ENCODE results near the gene NPDC1. TPM values are rescaled to one million over a fixed set of nuclear protein-coding genes. Genes with fewer than 3 reads are reported as not detected.

Gene NPDC1
- total RNA-seq, 2 experiments from 2014 or later, result 36.0 to 42.6 TPM

DNA sequence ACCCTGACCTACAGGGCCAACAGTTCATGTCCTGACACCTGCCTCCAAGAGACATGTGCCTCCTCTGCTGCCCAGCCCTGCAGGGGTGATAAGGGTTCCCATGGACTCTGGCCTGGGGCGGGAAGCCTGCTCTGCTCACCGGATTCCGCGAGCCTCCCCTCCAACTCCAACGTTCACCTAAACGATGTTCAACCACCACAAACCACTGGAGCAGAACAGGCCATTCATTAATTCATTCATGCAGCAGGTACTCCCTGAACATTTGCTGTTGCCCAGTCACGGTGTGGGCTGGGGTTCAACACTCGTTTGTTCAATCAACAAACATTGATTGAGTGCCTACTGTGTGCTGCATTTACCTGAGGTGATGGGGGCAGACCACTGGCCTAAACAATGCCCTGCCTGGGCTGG lies 28.0 kb upstream of the NPDC1 start:
- ChIA-PET CTCF (interaction anchor here (1.0 to 3.1 kb wide), 2 partner anchors 10 to 45 kb away, joined by 3 to 9 read pairs; partner anchors contain the start of gene ABCA2), POLR2A (no interaction called here)
- peaks cover 4% of the 10 kb centered on the region for H3K4me1 Mint-ChIP-seq (ENCODE audit: low read depth)
- intact Hi-C loops (cut with micrococcal nuclease), result loop anchor here (5.0 kb wide), 1 partner anchor 527 kb away; the partner anchor contains the start of gene NOTCH1
- no peak overlapping the region for H3K4me3 Mint-ChIP-seq
- DNase-seq, result no peak
- H3K9me3 Mint-ChIP-seq, result no peaks in the 10 kb centered on the region
- no peaks in the 10 kb centered on the region for H3K27me3 Mint-ChIP-seq
- H3K36me3 Mint-ChIP-seq, result no peaks in the 10 kb centered on the region
- H3K27ac Mint-ChIP-seq, result no peak overlapping the region

DNA sequence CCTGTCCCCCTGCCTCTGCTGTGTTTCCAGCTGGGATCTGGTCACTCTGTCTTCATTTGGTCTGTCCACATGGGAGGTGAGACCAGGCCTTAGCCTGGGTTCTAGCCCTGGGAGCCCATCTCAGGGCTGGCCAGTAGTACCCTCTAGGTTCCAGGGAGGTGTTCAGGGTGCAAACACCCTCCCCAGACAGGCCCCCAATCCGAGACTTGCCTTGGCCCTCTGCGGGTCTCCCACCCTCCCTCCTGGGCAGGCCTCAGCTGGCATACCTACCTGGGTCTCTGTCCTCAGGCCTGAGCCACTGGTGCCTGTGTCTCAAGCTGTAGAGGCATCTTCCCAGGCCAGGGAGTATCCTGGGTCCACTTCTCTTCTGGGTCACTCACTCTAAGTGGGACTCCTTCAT lies 25.3 kb upstream of the NPDC1 start:
- no peaks in the 10 kb centered on the region for H3K9me3 Mint-ChIP-seq
- H3K27me3 Mint-ChIP-seq, result no peaks in the 10 kb centered on the region
- H3K4me1 Mint-ChIP-seq (ENCODE audit: low read depth), result peaks cover 8% of the 10 kb centered on the region
- ChIA-PET CTCF (interaction anchor here (1.1 to 10.6 kb wide), 5 partner anchors 14 to 165 kb away, joined by 4 to 208 read pairs (median 61); partner anchors contain the start of genes ABCA2, FUT7, MAN1B1 and NPDC1), POLR2A (interaction anchor here (1.1 to 4.3 kb wide), 6 partner anchors 15 to 170 kb away, joined by 3 to 27 read pairs (median 3); partner anchors contain the start of genes MAN1B1 and TUBB4B)
- no peak overlapping the region for H3K27ac Mint-ChIP-seq
- no peaks in the 10 kb centered on the region for H3K36me3 Mint-ChIP-seq
- H3K4me3 Mint-ChIP-seq, result peak overlapping the region; percentile 61
- intact Hi-C loops (cut with micrococcal nuclease), result loop anchor here (2.0 to 5.0 kb wide), 2 partner anchors 16 to 524 kb away; partner anchors contain the start of genes MAN1B1 and NOTCH1
- no peak for DNase-seq

DNA sequence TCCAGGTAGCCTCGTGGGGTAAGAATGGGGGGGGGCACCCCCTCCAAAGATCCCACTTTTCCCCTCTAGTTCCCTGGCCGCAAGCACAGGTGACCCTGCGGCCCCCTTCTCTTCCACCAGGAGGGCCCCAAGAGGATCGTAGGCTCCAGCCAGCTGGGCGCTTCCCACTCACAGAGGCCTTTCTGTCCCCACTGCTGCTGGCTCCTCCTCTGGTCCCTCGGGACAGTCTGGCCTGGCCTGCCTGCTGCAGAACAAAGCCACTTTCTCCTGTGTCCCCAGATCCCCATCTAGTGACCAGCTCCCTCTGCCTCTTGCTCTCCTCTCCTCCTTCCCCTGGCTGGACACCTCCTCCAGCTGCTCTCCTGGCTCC lies 24.9 kb upstream of the NPDC1 start:
- Mint-ChIP-seq H3K27ac (no peak overlapping the region), H3K9me3 (no peaks in the 10 kb centered on the region), H3K4me3 (peak overlapping the region; percentile 61), H3K36me3 (no peaks in the 10 kb centered on the region), H3K27me3 (no peaks in the 10 kb centered on the region), H3K4me1 (ENCODE audit: low read depth) (peaks cover 8% of the 10 kb centered on the region)
- no peak for DNase-seq
- intact Hi-C loops (cut with micrococcal nuclease), result loop anchor here (2.0 to 5.0 kb wide), 2 partner anchors 16 to 524 kb away; partner anchors contain the start of genes MAN1B1 and NOTCH1
- CTCF ChIA-PET, result interaction anchor here (1.0 to 10.6 kb wide), 7 partner anchors 14 to 531 kb away, joined by 3 to 208 read pairs (median 12); partner anchors contain the start of genes ABCA2, FUT7, MAN1B1 and NPDC1
- POLR2A ChIA-PET, result interaction anchor here (0.6 to 4.3 kb wide), 9 partner anchors 15 to 231 kb away, joined by 3 to 27 read pairs (median 3); partner anchors contain the start of genes MAN1B1, NRARP and TUBB4B

DNA sequence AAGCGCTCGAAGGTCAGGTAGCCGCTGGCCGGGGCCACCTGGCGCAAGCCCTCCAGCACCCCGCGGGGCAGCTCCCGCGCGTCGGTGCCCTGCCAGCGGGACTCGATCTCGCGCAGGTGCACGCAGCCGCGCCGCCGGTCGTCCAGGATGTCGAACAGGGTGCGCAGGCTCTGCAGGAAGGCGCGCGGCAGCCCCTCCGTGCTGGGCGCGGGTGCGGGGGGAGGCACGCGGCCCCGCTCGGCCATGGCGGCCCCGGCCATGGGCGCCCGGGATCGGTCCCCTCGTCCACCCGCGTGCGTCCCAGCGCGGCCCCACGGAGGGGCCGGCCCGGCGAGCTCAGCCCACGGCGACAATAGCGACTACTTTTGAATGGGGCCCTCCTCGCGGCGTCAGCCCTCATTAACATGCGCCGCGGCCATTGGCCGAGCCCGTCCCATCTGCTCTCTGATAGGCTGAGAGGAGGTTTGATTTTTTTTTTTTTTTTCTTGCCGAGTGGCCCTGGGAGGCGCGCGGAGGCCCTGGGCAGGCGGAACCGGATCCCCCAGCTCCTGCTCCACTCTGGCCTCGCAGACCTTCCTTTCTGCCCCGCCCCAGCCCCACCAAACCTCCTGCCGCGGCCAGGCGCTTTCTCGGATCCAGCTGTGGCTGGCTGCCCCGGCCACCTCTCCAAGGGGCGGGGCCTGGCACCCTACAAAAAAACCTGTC lies 24.4 kb upstream of the NPDC1 start, which contains the start of gene SAPCD2:
Gene SAPCD2 (minus strand): TSS at position 357 of the 705 bp plus-strand sequence. CDS start 97 bp downstream, at position 260.
- ChIA-PET CTCF (interaction anchor here (1.0 to 10.6 kb wide), 7 partner anchors 15 to 531 kb away, joined by 3 to 208 read pairs (median 12); partner anchors contain the start of genes ABCA2, FUT7, MAN1B1 and NPDC1), POLR2A (interaction anchor here (0.6 to 4.3 kb wide), 11 partner anchors 16 to 263 kb away, joined by 3 to 27 read pairs (median 4); partner anchors contain the start of genes MAN1B1, NRARP and TUBB4B)
- H3K9me3 Mint-ChIP-seq, result no peaks in the 10 kb centered on the region
- no peak within 1 kb of the TSS for H3K27ac Mint-ChIP-seq
- H3K27me3 Mint-ChIP-seq, result no peaks in the 10 kb centered on the region
- peak within 1 kb of the TSS; percentile 61 for H3K4me3 Mint-ChIP-seq
- H3K36me3 Mint-ChIP-seq, result no peaks in the 10 kb centered on the region
- H3K4me1 Mint-ChIP-seq (ENCODE audit: low read depth), result peaks cover 8% of the 10 kb centered on the region
- DNase-seq, result peak; percentile 90
- intact Hi-C loops (cut with micrococcal nuclease), result loop anchor here (2.0 to 5.0 kb wide), 2 partner anchors 16 to 523 kb away; partner anchors contain the start of genes MAN1B1 and NOTCH1

DNA sequence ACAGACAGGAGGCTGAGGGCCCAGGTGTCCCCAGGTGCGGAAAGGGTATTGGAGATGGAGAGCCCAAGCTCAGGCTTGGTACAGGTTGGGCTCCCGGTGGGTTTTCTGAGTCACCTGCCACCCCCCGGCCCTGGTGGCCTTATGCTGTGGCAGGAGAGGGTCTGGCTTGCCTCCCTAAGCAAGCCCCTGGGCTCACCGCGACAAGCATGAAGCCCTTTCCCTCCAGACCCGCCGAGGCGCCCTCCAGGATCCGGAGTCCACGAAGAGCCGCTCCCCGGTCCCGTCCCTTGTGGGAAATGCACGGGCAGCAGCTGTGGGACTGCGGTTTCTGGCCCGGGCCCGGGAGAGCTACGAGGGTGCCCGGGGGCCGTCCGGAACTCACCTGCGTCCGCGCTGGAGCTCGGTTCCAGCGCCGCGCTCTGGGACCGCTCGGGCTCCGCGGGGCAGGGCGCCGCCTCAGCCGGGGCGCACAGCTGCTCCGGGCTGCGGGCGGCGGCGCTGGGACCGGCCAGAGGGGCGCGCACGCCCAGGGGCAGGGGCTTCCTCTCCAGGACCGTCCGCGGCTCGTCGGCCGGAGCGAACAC lies 23.6 kb upstream of the NPDC1 start:
- intact Hi-C loops (cut with micrococcal nuclease), result loop anchor here (2.0 to 5.0 kb wide), 4 partner anchors 17 to 522 kb away; partner anchors contain the start of genes ABCA2, MAN1B1, NOTCH1 and NPDC1
- ChIA-PET POLR2A (interaction anchor here (1.0 to 4.3 kb wide), 5 partner anchors 17 to 262 kb away, joined by 3 to 27 read pairs (median 5); partner anchors contain the start of genes MAN1B1 and TUBB4B), CTCF (interaction anchor here (0.7 to 10.6 kb wide), 9 partner anchors 14 to 530 kb away, joined by 3 to 208 read pairs (median 10); partner anchors contain the start of genes ABCA2, DPP7, FUT7 and MAN1B1)
- no peak for DNase-seq
- no peak overlapping the region for H3K27ac Mint-ChIP-seq
- no peaks in the 10 kb centered on the region for H3K27me3 Mint-ChIP-seq
- peaks cover 8% of the 10 kb centered on the region for H3K4me1 Mint-ChIP-seq (ENCODE audit: low read depth)
- H3K36me3 Mint-ChIP-seq, result no peaks in the 10 kb centered on the region
- H3K9me3 Mint-ChIP-seq, result no peaks in the 10 kb centered on the region
- peak overlapping the region; percentile 52 for H3K4me3 Mint-ChIP-seq

DNA sequence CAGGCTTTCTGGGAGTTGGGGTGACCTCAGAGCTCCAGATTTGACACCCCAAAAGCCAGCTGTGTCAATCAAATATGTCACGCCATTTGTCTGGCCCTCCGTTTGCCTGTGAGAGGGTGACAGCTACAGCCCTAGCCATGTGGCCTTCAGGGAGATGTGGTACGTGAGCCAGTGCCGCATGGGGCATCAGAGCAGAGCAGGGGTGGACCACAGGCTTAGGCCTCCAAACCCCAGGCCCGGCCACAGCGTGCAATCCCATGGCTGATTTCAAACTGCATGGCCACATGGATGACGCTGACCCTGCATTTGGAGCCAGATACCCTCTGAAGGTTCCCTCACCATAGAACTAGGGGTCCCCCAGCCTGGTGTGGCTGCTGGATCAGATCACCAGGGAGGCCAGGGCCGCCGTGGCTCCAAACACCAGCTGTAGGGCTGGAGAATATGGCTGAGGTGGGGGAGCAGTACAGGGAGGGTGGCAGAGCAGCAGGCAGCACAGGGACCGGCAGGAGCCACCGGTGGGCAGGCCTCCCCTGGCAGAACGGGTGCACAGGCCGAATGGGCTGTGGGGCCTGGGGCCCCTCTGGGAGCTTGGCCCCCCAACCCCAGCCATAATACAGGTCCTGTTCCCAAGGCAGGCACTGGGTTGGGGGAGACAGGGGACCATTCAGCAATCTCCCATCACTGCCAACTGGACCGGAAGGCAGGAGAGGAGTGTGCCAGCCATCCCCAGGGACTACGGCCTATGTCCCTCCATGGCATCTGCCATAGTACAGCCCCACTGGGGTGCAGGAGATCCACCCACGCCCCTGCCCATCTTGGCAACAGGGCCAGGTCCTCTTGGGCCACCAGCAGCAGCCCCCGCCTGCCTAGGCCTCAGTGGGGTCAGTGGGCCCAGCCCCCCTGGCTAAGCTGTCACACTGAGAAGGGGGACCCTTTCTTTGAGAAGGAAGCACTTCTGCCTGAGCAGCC lies 22.8 kb upstream of the NPDC1 start:
- ChIA-PET POLR2A (interaction anchor here (1.2 to 4.3 kb wide), 4 partner anchors 9 to 172 kb away, joined by 3 to 27 read pairs (median 6); partner anchors contain the start of genes MAN1B1 and TUBB4B), CTCF (interaction anchor here (0.7 to 10.6 kb wide), 27 partner anchors 9 to 291 kb away, joined by 3 to 208 read pairs (median 4); partner anchors contain the start of genes ABCA2, DPP7, FUT7 and LRRC26)
- Mint-ChIP-seq H3K36me3 (no peaks in the 10 kb centered on the region), H3K9me3 (no peaks in the 10 kb centered on the region), H3K27me3 (no peaks in the 10 kb centered on the region), H3K27ac (no peak overlapping the region), H3K4me1 (ENCODE audit: low read depth) (peaks cover 8% of the 10 kb centered on the region), H3K4me3 (peak overlapping the region; percentile 52)
- intact Hi-C loops (cut with micrococcal nuclease), result loop anchor here (2.0 to 5.0 kb wide), 2 partner anchors 22 to 42 kb away; partner anchors contain the start of genes ABCA2 and NPDC1
- no peak for DNase-seq

DNA sequence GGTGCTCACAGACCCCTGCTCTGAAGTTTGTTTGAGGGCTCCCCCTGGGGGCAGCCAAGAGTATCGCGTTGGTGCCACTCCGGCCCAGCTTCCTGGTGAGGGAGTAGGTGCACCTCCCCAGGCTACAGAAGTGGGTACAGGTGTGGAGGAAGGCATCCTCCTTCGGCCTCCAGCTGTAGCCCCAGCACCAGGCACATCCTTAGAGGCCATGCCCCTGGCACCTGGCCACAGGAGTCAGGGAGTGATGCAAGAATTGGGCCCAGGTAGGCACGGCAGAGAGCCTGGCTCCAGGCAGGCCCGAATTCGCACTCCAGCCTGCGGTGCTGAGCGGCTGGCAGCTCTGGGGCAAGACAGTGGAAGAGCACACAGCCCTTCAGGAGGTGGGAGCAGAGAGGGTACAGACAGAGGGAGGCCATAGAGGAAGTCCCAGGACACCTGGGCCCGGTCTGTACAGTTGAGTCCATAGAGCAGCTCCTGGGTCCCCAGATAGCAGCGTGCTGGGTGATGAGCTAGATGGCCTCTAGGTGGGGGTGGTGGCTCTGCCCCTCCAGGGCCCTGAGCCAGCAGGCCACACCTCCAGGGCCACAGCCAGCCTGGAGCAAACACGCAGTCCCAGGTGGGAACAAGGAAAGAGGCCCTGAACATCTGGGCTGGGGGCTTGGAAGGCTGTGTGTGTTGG lies 22.0 kb upstream of the NPDC1 start:
- ChIA-PET CTCF (interaction anchor here (0.7 to 10.6 kb wide), 29 partner anchors 8 to 290 kb away, joined by 3 to 208 read pairs (median 4); partner anchors contain the start of genes ABCA2, FUT7, LRRC26 and MAN1B1), POLR2A (interaction anchor here (1.0 to 4.3 kb wide), 3 partner anchors 10 to 74 kb away, joined by 3 to 27 read pairs (median 3); partner anchors contain the start of gene MAN1B1)
- intact Hi-C loops (cut with micrococcal nuclease), result loop anchor here (2.0 to 5.0 kb wide), 2 partner anchors 21 to 41 kb away; partner anchors contain the start of genes ABCA2 and NPDC1
- Mint-ChIP-seq H3K4me3 (peak overlapping the region; percentile 4), H3K27me3 (no peaks in the 10 kb centered on the region), H3K27ac (peak overlapping the region; percentile 29), H3K9me3 (no peaks in the 10 kb centered on the region), H3K36me3 (no peaks in the 10 kb centered on the region), H3K4me1 (ENCODE audit: low read depth) (peaks cover 8% of the 10 kb centered on the region)
- peak; percentile 91 for DNase-seq

DNA sequence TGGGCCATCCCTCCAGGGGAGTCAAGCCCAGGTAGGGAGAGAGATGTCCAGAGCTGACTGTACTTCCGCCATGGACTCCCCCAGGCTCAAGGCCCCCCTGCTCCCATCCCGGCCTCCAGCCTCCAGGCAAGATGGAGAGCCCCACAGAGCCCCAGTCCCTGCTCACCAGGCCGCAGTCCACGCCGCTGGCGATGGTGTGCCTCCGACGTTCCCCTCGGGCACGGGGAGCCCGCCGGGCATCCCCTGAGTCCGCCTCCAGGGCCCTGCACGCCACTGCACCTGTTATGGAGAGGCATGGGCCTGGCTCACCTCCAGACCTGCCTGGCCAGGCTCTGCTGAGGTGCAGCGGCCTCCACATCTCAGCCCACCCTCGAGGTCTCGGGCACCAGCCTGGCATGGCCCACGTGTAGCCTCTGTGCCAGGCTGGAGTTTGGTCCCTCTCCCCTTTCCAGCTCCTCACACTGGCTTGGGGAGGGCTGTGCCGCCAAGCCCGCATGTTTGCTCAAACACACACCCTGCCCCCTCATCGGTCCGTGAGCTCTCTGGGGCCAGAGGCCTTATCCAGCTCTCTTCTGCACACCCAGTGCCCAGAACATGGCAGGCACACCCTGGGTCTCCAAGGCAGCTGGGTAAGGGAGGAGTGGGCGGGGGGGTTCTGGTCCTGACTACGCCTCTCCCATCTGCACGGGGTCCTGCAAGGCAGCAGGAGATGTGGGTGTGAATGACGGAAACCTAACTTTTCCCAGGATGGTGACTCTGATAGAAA lies 20.3 kb upstream of the NPDC1 start:
- no peak overlapping the region for H3K4me3 Mint-ChIP-seq
- intact Hi-C loops (cut with micrococcal nuclease), result loop anchor here (5.0 kb wide), 1 partner anchor 39 kb away; the partner anchor contains the start of gene ABCA2
- no peak for DNase-seq
- no peaks in the 10 kb centered on the region for H3K9me3 Mint-ChIP-seq
- H3K27ac Mint-ChIP-seq, result no peak overlapping the region
- ChIA-PET POLR2A (interaction anchor here (0.6 kb wide), 1 partner anchor 20 kb away, joined by 3 read pairs; no protein-coding TSS in a partner anchor), CTCF (interaction anchor here (0.7 to 10.6 kb wide), 12 partner anchors 8 to 243 kb away, joined by 3 to 208 read pairs (median 12); partner anchors contain the start of genes ABCA2, FUT7, MAN1B1 and NPDC1)
- peaks cover 8% of the 10 kb centered on the region for H3K4me1 Mint-ChIP-seq (ENCODE audit: low read depth)
- H3K27me3 Mint-ChIP-seq, result no peaks in the 10 kb centered on the region
- H3K36me3 Mint-ChIP-seq, result no peaks in the 10 kb centered on the region

DNA sequence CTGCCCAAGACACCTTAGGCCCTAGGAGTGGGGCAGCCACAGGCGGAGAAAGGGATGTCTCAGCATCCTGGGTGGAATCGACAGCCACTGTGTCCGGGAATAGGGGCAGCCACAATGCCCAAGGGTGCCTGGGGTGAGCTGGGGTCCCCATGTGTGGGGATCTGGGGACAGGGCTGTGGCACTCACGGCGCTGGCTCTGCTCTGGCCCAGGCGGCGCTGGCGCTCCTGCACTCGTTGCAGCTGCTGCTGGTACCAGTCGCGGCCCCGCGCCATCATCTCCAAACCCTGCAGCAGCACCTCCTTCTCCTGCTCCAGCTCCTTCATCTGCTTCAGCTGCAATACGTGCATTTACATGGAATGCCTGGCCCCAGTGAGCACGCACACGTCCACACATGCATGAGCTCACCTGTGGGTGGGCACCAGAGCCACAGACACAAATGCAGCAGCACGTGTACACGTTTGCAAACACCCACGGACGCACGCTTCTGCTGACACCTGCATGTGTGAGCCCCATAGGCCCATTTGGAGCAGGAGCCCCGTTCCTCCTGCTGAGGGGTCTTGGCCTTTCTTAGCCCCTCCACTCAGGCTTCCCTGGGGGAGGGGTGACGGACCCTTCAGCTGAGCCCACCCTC lies 19.5 kb upstream of the NPDC1 start:
- DNase-seq, result no peak
- Mint-ChIP-seq H3K27ac (no peak overlapping the region), H3K9me3 (no peaks in the 10 kb centered on the region), H3K36me3 (no peaks in the 10 kb centered on the region), H3K4me3 (no peak overlapping the region), H3K27me3 (no peaks in the 10 kb centered on the region), H3K4me1 (ENCODE audit: low read depth) (peaks cover 4% of the 10 kb centered on the region)
- CTCF ChIA-PET, result interaction anchor here (0.8 to 10.6 kb wide), 6 partner anchors 10 to 35 kb away, joined by 3 to 208 read pairs (median 43); partner anchors contain the start of genes ABCA2, FUT7, MAN1B1 and NPDC1
- intact Hi-C loops (cut with micrococcal nuclease), result loop anchor here (5.0 kb wide), 1 partner anchor 38 kb away; the partner anchor contains the start of gene ABCA2
- POLR2A ChIA-PET, result no interaction called here
